Suprapubic skin (tissue), 4 donors: ENCODE data around the gene OR2B6. TPM values are rescaled to one million over a fixed set of nuclear protein-coding genes. Genes with fewer than 3 reads are reported as not detected.

Experiments
- DNase-seq, 2 donors: peaks; one replicate each; pipeline ENCODE4 v3.0.0-alpha.2; 2019; ENCODE audit warnings: low spot score in 2 of 2
- H3K27ac ChIP-seq: fragments of 200-600 bp; sonication (generic); one replicate; pipeline ENCODE4 v1.5.1; 2019
- H3K27me3 ChIP-seq: fragments of 200-600 bp; sonication (generic); one replicate; pipeline ENCODE4 v1.5.1; 2019
- H3K36me3 ChIP-seq: fragments of 200-600 bp; sonication (generic); one replicate; pipeline ENCODE4 v1.5.1; 2019
- H3K4me1 ChIP-seq: fragments of 200-600 bp; sonication (generic); one replicate; pipeline ENCODE4 v1.5.1; 2019
- H3K4me3 ChIP-seq: fragments of 200-600 bp; sonication (generic); one replicate; pipeline ENCODE4 v1.5.1; 2019; ENCODE audit warnings: mild to moderate bottlenecking
- H3K9me3 ChIP-seq: fragments of 200-600 bp; sonication (generic); one replicate; pipeline ENCODE4 v1.5.1; 2019
- CTCF ChIP-seq, 2 donors: fragments of 200-600 bp in 1 of 2; fragments of 450-650 bp in 1 of 2; sonication (generic) in 1 of 2; IDR thresholded peaks; one replicate each; pipeline ENCODE4 v1.5.1; 2016 to 2019; ENCODE audit warnings: antibody characterized with exemption in 2 of 2, mild to moderate bottlenecking in 1 of 2, moderate library complexity in 1 of 2
- EP300 ChIP-seq: sonication (generic); formaldehyde crosslinking; IDR thresholded peaks from one replicate; pipeline ENCODE4 v1.6.1; 2017; ENCODE audit warnings: antibody characterized with exemption
- POLR2A ChIP-seq, 2 donors: fragments of 450-650 bp; IDR thresholded peaks; one replicate each; pipeline ENCODE4 v1.6.1; 2017; ENCODE audit warnings: antibody characterized with exemption in 2 of 2, mild to moderate bottlenecking in 2 of 2, moderate library complexity in 2 of 2
- POLR2AphosphoS5 ChIP-seq, 3 donors: sonication (generic); formaldehyde crosslinking; IDR thresholded peaks; one replicate each; pipeline ENCODE4 v1.6.1; 2017; ENCODE audit warnings: antibody characterized with exemption in 3 of 3
- whole genome bisulfite sequencing: methylation state at CpG from one replicate; pipeline ENCODE4 v1.1.5; 2018; 5-methylcytosine and 5-hydroxymethylcytosine counted together
- total RNA-seq, 4 donors: library from RNA; depleted of rRNA; stranded (reverse); fragments of >200 nt; gene quantifications; one replicate each; pipeline ENCODE4 v1.1.0, GENCODE V29; 2016

The OR2B6 gene
- total RNA-seq, 4 donors from 2014 or later: not detected

- no peaks in the 10 kb centered on the region for H3K9me3 ChIP-seq
- no peak overlapping the region for H3K4me3 ChIP-seq
- no peaks in the 10 kb centered on the region for H3K4me1 ChIP-seq
- peaks cover 9% of the 10 kb centered on the region for H3K27me3 ChIP-seq
- no peak overlapping the region for H3K27ac ChIP-seq
- no peak for DNase-seq
- no peaks in the 10 kb centered on the region for H3K36me3 ChIP-seq
- TF ChIP-seq CTCF (IDR thresholded peaks at IDR 0.05) (no peak), POLR2A (IDR thresholded peaks at IDR 0.05) (no peak), POLR2AphosphoS5 (IDR thresholded peaks at IDR 0.05) (no peak), EP300 (no peak)
Observed at GRCh38 chr6:27978705-27979104, 21.7 kb downstream of the OR2B6 start.

GRCh38 chr6:27980111-27980510 is 23.1 kb downstream of the OR2B6 start:
- DNase-seq: no peak
- H3K36me3 ChIP-seq: no peaks in the 10 kb centered on the region
- H3K4me1 ChIP-seq: no peaks in the 10 kb centered on the region
- H3K4me3 ChIP-seq: no peak overlapping the region
- H3K9me3 ChIP-seq: no peaks in the 10 kb centered on the region
- TF ChIP-seq CTCF (IDR thresholded peaks at IDR 0.05) (no peak), POLR2AphosphoS5 (IDR thresholded peaks at IDR 0.05) (no peak), POLR2A (IDR thresholded peaks at IDR 0.05) (no peak), EP300 (no peak)
- no peak overlapping the region for H3K27ac ChIP-seq
- WGBS: 32% methylated on average over 1 of the region's 1 CpG
- H3K27me3 ChIP-seq: peaks cover 9% of the 10 kb centered on the region

- H3K27me3 ChIP-seq: peaks cover 4% of the 10 kb centered on the region
- H3K9me3 ChIP-seq: no peaks in the 10 kb centered on the region
- no peak for DNase-seq
- H3K4me3 ChIP-seq: no peak overlapping the region
- no peak for TF ChIP-seq CTCF (IDR thresholded peaks at IDR 0.05)
- no peak for TF ChIP-seq POLR2AphosphoS5 (IDR thresholded peaks at IDR 0.05)
- no peak for TF ChIP-seq POLR2A (IDR thresholded peaks at IDR 0.05)
- no peak for TF ChIP-seq EP300
- no peak overlapping the region for H3K27ac ChIP-seq
- no peaks in the 10 kb centered on the region for H3K4me1 ChIP-seq
- H3K36me3 ChIP-seq: no peaks in the 10 kb centered on the region
- 40% methylated on average over 2 of the region's 2 CpGs for WGBS
Observed at GRCh38 chr6:27986928-27987725, 30.1 kb downstream of the OR2B6 start.

- H3K4me1 ChIP-seq: no peaks in the 10 kb centered on the region
- no peak overlapping the region for H3K4me3 ChIP-seq
- WGBS: 41% methylated on average over 2 of the region's 2 CpGs
- no peaks in the 10 kb centered on the region for H3K27me3 ChIP-seq
- H3K9me3 ChIP-seq: no peaks in the 10 kb centered on the region
- TF ChIP-seq POLR2A (IDR thresholded peaks at IDR 0.05) (no peak), CTCF (IDR thresholded peaks at IDR 0.05) (no peak), EP300 (no peak), POLR2AphosphoS5 (IDR thresholded peaks at IDR 0.05) (no peak)
- DNase-seq: no peak
- no peak overlapping the region for H3K27ac ChIP-seq
- no peaks in the 10 kb centered on the region for H3K36me3 ChIP-seq
Observed at GRCh38 chr6:27994616-27995015, 37.6 kb downstream of the OR2B6 start.

- H3K4me1 ChIP-seq: no peaks in the 10 kb centered on the region
- H3K4me3 ChIP-seq: no peak overlapping the region
- no peak overlapping the region for H3K27ac ChIP-seq
- H3K9me3 ChIP-seq: no peaks in the 10 kb centered on the region
- H3K27me3 ChIP-seq: peaks cover 6% of the 10 kb centered on the region
- DNase-seq: no peak
- TF ChIP-seq EP300 (no peak), POLR2AphosphoS5 (IDR thresholded peaks at IDR 0.05) (no peak), CTCF (IDR thresholded peaks at IDR 0.05) (no peak), POLR2A (IDR thresholded peaks at IDR 0.05) (no peak)
- H3K36me3 ChIP-seq: no peaks in the 10 kb centered on the region
- 84% methylated on average over 15 of the region's 15 CpGs for WGBS
Observed at GRCh38 chr6:28000351-28001045, 43.5 kb downstream of the OR2B6 start.
